HepG2 (cell line): ENCODE data around the gene ZMYND10. TPM values are rescaled to one million over a fixed set of nuclear protein-coding genes. Genes with fewer than 3 reads are reported as not detected.
A peak's percentile ranks its signal among the peaks of the same experiment; 100 is the strongest.

Experiments used
- ATF7-NPFF ChIP-seq: sonication (generic); formaldehyde crosslinking; IDR thresholded peaks from 2 replicates; pipeline ENCODE4 v1.8.1; 2023; ENCODE audit warnings: mild to moderate bottlenecking, low read depth, missing genetic modification reagents, moderate library complexity
- CBX5 ChIP-seq: sonication (generic); formaldehyde crosslinking; IDR thresholded peaks from 2 replicates; pipeline ENCODE4 v1.4.0; 2020; ENCODE audit warnings: missing genetic modification reagents, borderline replicate concordance
- CHCHD3 ChIP-seq: sonication (generic); formaldehyde crosslinking; IDR thresholded peaks from 2 replicates; pipeline ENCODE4 v1.8.0; 2022; ENCODE audit warnings: mild to moderate bottlenecking, missing genetic modification reagents, moderate library complexity
- DPF2 ChIP-seq: sonication (generic); formaldehyde crosslinking; IDR thresholded peaks from 2 replicates; pipeline ENCODE4 v1.4.0; 2020; ENCODE audit warnings: mild to moderate bottlenecking, low read depth, missing genetic modification reagents, borderline replicate concordance
- DR1 ChIP-seq: sonication (generic); formaldehyde crosslinking; IDR thresholded peaks from 2 replicates; pipeline ENCODE4 v1.8.0; 2021; ENCODE audit warnings: mild to moderate bottlenecking, missing genetic modification reagents, inconsistent platforms
- ELF1 ChIP-seq: sonication (generic); formaldehyde crosslinking; IDR thresholded peaks from 2 replicates; pipeline ENCODE4 v1.4.0; 2020; ENCODE audit warnings: missing genetic modification reagents
- MAZ ChIP-seq, 2 experiments: sonication (generic) in 1 of 2; formaldehyde crosslinking in 1 of 2; IDR thresholded peaks; 2 replicates each; pipeline versions ENCODE4 v1.5.0 to v1.6.1; 2012 to 2020; ENCODE audit warnings: low read depth in 2 of 2, mild to moderate bottlenecking in 2 of 2, borderline replicate concordance in 1 of 2, improper control_type of control experiment in 1 of 2, low read length in 1 of 2, missing genetic modification reagents in 1 of 2, moderate library complexity in 1 of 2
- NPAS2 ChIP-seq: sonication (generic); formaldehyde crosslinking; IDR thresholded peaks from 2 replicates; pipeline ENCODE4 v1.8.0; 2022; ENCODE audit warnings: mild to moderate bottlenecking, missing genetic modification reagents, borderline replicate concordance
- NR1H2 ChIP-seq: sonication (generic); formaldehyde crosslinking; IDR thresholded peaks from 2 replicates; pipeline ENCODE4 v1.8.1; 2022; ENCODE audit warnings: low read depth, missing genetic modification reagents, borderline replicate concordance
- POLR2G ChIP-seq: fragments of 200-400 bp; formaldehyde crosslinking; IDR thresholded peaks from 2 replicates; pipeline ENCODE4 v1.6.1; 2018; ENCODE audit warnings: mild to moderate bottlenecking, low read depth, low read length, moderate library complexity
- RXRB ChIP-seq: IDR thresholded peaks from 2 replicates; pipeline ENCODE4 v1.6.1; 2016; ENCODE audit warnings: borderline replicate concordance, missing genetic modification reagents, missing compliant biosample characterization
- SETDB1 ChIP-seq: sonication (generic); formaldehyde crosslinking; IDR thresholded peaks from 2 replicates; pipeline ENCODE4 v1.5.1; 2020; ENCODE audit warnings: missing genetic modification reagents, mild to moderate bottlenecking, borderline replicate concordance
- SP2 ChIP-seq: sonication (generic); formaldehyde crosslinking; IDR thresholded peaks from 2 replicates; pipeline ENCODE4 v1.5.1; 2020; ENCODE audit warnings: mild to moderate bottlenecking, missing genetic modification reagents
- STAG1 ChIP-seq: sonication (generic); formaldehyde crosslinking; IDR thresholded peaks from 2 replicates; pipeline ENCODE4 v1.4.0; 2020; ENCODE audit warnings: missing genetic modification reagents
- ZFP62 ChIP-seq: sonication (generic); formaldehyde crosslinking; IDR thresholded peaks from 2 replicates; pipeline ENCODE4 v1.4.0; 2020; ENCODE audit warnings: missing genetic modification reagents
- ZMAT3 ChIP-seq: sonication (generic); formaldehyde crosslinking; conservative IDR thresholded peaks from 2 replicates; pipeline ENCODE4 v1.7.0; 2021; ENCODE audit warnings: missing genetic modification reagents
- ZNF251 ChIP-seq: sonication (generic); formaldehyde crosslinking; IDR thresholded peaks from 2 replicates; pipeline ENCODE4 v1.9.0; 2021; ENCODE audit warnings: mild to moderate bottlenecking, missing genetic modification reagents
- ZNF331 ChIP-seq: sonication (generic); formaldehyde crosslinking; IDR thresholded peaks from 2 replicates; pipeline ENCODE4 v1.4.0; 2020; ENCODE audit warnings: missing genetic modification reagents
- ZNF549 ChIP-seq: sonication (generic); formaldehyde crosslinking; IDR thresholded peaks from 2 replicates; pipeline ENCODE4 v1.5.0; 2020; ENCODE audit warnings: missing genetic modification reagents
- ZNF747 ChIP-seq: sonication (generic); formaldehyde crosslinking; IDR thresholded peaks from 2 replicates; pipeline ENCODE4 v1.8.1; 2023; ENCODE audit warnings: missing genetic modification reagents, mild to moderate bottlenecking, borderline replicate concordance
- ZNF749 ChIP-seq: sonication (generic); formaldehyde crosslinking; IDR thresholded peaks from 2 replicates; pipeline ENCODE4 v1.8.0; 2022; ENCODE audit warnings: mild to moderate bottlenecking, missing genetic modification reagents, moderate library complexity, borderline replicate concordance
- polyA plus RNA-seq, 8 experiments: library from polyadenylated mRNA; depleted of rRNA in 3 of 8; stranded (reverse) in 7 of 8; unstranded in 1 of 8; fragments of >200 nt; fragmentation: Illumina TruSeq in 4 of 8; extraction: Trizol in 4 of 8; gene quantifications; 2 replicates each; pipeline versions ENCODE4 v1.2.1 to v1.2.3, GENCODE V29; 2011 to 2016; ENCODE audit warnings: low read depth in 4 of 8, missing spikeins in 1 of 8, mixed read lengths in 1 of 8; ENCODE audit not compliant: insufficient read depth in 1 of 8
- total RNA-seq, 5 experiments: library from RNA; depleted of rRNA; stranded (reverse); fragments of >200 nt; fragmentation: Illumina TruSeq; extraction: Trizol; gene quantifications; 2 replicates each; pipeline ENCODE4 v1.2.3, GENCODE V29; 2016; ENCODE audit warnings: low read depth in 1 of 5
- TF ChIP-seq, protein P1 (sequence below): IDR thresholded peaks from 2 replicates; pipeline ENCODE4 v1.6.1; 2016; ENCODE audit warnings: low read depth, borderline replicate concordance
- TF ChIP-seq, protein P2 (sequence below): IDR thresholded peaks from 2 replicates; pipeline ENCODE4 v1.6.1; 2016
- TF ChIP-seq, protein P3 (sequence below): sonication (generic); formaldehyde crosslinking; IDR thresholded peaks from 2 replicates; pipeline ENCODE4 v1.9.0; 2022; ENCODE audit warnings: missing genetic modification reagents, mild to moderate bottlenecking, borderline replicate concordance
- TF ChIP-seq, protein P4 (sequence below): sonication (generic); formaldehyde crosslinking; IDR thresholded peaks from 2 replicates; pipeline ENCODE4 v1.8.0; 2022; ENCODE audit warnings: missing genetic modification reagents, mild to moderate bottlenecking, inconsistent platforms, borderline replicate concordance

ZMYND10 gene
- total and polyA plus RNA-seq, 2 of the 13 experiments (the other 11 are each of a cell fraction or from before 2014, with no cell fraction given), result 0.60 to 0.74 TPM

DNA sequence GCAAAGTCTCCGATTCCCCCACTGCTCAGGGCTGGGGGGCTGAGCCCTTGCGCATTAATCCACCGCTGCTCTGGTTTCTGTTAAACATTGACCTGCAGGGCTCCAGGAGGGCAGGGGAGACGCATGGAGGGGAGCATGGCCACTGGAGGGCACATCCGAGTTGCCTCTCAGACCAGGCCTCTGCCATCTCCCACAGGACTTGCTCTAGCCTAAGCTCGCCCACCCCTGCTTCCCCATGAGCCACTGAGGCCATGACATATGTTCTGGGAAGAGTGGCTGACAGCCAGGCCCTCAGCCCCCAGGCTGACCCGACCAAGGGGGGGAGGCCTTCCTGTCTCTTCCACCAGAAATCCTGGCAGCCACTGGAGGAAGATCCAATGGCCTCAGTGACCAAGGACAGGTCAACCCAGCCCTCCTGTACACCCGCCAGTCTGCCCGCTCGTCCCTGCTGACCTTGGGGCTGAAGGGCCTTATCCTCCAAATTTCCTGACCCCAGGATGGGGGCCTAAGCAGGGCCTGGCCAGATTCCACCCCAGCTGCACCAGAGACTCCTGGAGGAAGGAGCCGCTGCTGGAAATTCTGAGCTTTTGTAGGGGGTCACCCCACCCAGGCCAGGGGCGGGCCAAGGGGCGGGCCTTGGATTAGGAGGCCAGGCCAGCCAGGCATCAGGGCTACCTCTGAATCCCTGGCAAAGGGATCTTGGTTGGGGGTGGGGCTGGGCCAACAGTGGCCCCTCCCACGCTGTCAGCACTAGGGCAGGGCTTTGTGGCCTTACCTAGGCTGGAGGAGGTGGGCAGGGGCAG, 42.3 kb downstream of the ZMYND10 start, which contains the start of gene HYAL1 (continued):
- TF ChIP-seq NPAS2 (CRISPR knock-in tag) (no peak), CBX5 (peak; percentile 43; the same call in 1 of the 2 replicates), POLR2G (peak; percentile 99), SP2 (CRISPR knock-in tag) (no peak), DR1 (CRISPR knock-in tag) (peak; percentile 99), ATF7-NPFF (CRISPR knock-in tag) (peak; percentile 46; the same call in 1 of the 2 replicates), ZFP62 (CRISPR knock-in tag) (no peak), ELF1 (CRISPR knock-in tag) (peak; percentile 10), DPF2 (CRISPR knock-in tag) (no peak), ZNF549 (no peak), STAG1 (peak; percentile 63), CHCHD3 (CRISPR knock-in tag) (peak; percentile 72), ZNF747 (peak; percentile 60; the same call in 1 of the 2 replicates), NR1H2 (CRISPR knock-in tag) (no peak), ZNF251 (CRISPR knock-in tag) (no peak), ZNF749 (CRISPR knock-in tag) (peak; percentile 72; the same call in 1 of the 2 replicates), MAZ (IDR thresholded peaks at IDR 0.05; ENCODE audit: borderline replicate concordance, low read depth, low read length) (peak; percentile 79), MAZ (CRISPR knock-in tag; IDR thresholded peaks at IDR 0.05; ENCODE audit: low read depth) (peak; percentile 88), ZMAT3 (0 out of 2 replicates have a peak, but pooled peaks have one; percentile 71), ZNF331 (peak; percentile 34; the same call in 1 of the 2 replicates), SETDB1 (CRISPR knock-in tag) (no peak), RXRB (CRISPR knock-in tag) (peak; percentile 34; the same call in 1 of the 2 replicates)
- TF ChIP-seq, protein P1, sequence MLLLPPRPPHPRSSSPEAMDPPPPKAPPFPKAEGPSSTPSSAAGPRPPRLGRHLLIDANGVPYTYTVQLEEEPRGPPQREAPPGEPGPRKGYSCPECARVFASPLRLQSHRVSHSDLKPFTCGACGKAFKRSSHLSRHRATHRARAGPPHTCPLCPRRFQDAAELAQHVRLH (CRISPR knock-in tag), result 0 out of 2 replicates have a peak, but pooled peaks have one; percentile 12
- TF ChIP-seq, protein P2, sequence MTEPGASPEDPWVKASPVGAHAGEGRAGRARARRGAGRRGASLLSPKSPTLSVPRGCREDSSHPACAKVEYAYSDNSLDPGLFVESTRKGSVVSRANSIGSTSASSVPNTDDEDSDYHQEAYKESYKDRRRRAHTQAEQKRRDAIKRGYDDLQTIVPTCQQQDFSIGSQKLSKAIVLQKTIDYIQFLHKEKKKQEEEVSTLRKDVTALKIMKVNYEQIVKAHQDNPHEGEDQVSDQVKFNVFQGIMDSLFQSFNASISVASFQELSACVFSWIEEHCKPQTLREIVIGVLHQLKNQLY, result no peak
- TF ChIP-seq, protein P3, sequence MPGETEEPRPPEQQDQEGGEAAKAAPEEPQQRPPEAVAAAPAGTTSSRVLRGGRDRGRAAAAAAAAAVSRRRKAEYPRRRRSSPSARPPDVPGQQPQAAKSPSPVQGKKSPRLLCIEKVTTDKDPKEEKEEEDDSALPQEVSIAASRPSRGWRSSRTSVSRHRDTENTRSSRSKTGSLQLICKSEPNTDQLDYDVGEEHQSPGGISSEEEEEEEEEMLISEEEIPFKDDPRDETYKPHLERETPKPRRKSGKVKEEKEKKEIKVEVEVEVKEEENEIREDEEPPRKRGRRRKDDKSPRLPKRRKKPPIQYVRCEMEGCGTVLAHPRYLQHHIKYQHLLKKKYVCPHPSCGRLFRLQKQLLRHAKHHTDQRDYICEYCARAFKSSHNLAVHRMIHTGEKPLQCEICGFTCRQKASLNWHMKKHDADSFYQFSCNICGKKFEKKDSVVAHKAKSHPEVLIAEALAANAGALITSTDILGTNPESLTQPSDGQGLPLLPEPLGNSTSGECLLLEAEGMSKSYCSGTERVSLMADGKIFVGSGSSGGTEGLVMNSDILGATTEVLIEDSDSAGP (CRISPR knock-in tag), result peak; percentile 96
- TF ChIP-seq, protein P4, sequence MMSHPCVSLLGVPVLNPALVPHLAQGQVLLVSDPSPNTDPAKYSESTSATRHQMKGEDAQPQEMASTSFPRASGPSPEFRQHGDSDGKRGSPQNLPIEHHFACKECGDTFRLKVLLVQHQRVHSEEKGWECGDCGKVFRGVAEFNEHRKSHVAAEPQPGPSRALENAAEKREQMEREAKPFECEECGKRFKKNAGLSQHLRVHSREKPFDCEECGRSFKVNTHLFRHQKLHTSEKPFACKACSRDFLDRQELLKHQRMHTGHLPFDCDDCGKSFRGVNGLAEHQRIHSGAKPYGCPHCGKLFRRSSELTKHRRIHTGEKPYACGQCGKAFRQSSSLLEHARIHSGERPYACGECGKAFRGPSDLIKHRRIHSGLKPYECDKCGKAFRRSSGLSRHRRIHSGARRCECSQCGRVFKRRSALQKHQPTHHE, result peak; percentile 71; the same call in 1 of the 2 replicates
